CD4-positive, alpha-beta T cell treated with Interferon alpha-2 for 1 hour (primary cell): ENCODE measurements around the gene SLC26A9.
"Not testable (repeated sequence)": the region's sequence is repeated elsewhere in the genome, so short reads cannot be mapped to it uniquely, and the experiment has no call there.

ENCODE experiments used
- DNase-seq, 2 donors: peaks; one replicate each; pipeline ENCODE4 v3.0.0-alpha.2; 2020 to 2022

Gene SLC26A9

DNA sequence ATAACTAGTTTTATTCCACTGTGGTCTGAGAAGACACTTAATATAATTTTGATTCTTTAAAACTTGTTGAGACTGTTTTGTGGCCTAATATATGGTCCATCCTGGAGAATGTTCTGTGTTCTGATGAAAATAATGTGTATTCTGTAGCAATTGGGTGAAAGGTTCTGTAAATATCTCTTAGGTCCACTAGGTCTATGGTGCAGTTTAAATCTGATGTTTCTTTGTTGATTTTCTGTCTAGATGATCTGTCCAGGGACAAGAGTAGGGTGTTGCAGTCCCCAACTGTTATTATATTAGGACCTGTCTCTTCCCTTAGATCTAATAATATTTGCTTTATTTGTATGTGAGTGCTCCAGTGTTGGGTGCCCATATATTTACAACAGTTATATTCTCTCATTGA is 59.5 kb downstream of the SLC26A9 start:
- DNase-seq: no peak

DNA sequence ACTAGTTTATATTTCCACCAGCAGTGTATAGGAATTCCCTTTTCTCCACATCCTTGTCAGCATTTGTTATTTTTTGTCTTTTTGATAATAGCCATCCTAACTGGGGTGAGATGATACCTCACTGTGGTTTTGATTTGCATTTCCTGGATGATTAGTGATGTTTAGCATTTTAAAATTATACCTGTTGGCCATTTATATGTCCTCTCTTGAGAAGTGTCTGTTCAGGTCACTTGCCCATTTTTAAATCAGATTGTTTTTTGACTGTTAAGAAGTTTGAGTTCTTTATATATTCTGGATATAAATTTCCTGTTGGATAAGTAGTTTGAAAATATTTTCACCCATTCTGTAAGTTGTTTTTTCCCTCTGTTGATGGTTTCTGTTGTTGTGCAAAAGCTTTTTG is 62.3 kb downstream of the SLC26A9 start:
- DNase-seq: no peak

DNA sequence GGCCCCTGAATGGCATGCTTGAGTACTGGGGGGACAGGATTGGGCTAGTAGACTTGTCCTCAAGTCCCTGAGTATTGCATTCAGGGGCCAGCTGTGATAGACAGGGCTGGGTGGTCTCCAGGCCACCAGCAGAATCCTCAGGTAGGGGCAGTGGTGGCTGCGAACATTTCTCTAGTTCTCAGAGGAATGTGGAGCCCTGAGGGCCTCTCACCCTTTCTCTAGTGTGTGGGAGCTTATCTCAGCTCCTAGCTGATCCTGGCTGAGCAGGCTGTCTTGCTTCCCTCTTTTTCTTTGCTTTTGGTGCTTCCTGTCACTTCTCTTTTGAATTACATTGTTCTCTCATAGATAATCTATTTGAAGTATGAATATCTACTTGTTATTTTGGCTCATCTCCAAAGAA is 63.3 kb downstream of the SLC26A9 start:
- no peak for DNase-seq

DNA sequence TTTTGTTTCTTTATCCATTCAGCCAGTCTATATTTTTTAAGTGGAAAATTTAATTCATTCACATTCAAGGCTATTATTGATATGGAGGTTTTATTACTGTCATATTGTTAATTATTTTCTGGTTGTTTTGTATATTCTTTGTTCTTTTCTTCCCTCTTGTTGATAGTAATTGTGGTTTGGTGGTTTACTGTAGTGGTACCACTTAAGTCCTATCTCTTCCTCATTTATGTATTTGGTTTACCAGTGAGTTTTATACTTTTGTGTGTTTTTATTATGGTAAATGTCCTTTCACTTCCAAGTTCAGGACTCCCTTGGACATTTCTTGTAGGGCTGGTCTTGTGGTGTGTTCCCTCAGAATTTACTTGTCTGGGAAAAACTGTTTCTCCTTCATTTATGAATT is 65.2 kb downstream of the SLC26A9 start:
- no peak for DNase-seq

DNA sequence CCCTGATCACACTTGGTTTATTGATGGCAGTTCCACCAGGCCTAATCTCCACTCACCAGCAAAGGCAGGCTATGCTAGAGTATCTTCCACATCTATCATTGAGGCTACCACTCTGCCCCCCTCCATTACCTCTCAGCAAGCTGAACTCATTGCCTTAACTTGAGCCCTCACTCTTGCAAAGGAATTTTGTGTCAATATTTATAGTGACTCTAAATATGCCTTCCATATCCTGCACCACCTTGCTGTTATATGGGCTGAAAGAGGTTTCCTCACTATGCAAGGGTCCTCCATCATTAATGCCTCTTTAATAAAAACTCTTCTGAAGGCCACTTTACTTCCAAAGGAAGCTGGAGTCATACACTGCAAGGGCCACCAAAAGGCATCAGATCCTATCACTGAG is 70.1 kb downstream of the SLC26A9 start:
- not testable (repeated sequence) for DNase-seq

DNA sequence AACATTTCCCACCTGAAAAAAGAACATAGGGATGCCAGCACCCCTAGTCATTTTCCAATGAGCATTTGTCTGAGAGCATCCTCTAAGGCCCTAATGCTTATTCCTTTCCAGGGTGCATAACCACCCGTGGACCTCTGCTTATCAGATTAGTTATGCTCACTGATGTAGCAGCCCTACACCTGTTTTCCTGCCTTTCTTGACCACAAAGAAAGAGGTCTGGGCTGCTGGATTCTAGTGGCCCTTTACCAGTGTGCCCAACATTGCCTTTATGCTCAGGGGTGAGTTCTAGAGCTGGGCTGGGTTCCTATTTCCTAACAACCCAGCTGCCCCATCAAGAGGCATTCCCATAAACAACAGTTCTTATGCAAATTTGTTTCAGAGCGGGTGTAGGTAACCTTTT is 73.0 kb downstream of the SLC26A9 start:
- DNase-seq: no peak
